GM12878 (cell line): ENCODE data around the gene RPL36. TPM values are rescaled to one million over a fixed set of nuclear protein-coding genes. Genes with fewer than 3 reads are reported as not detected.
A peak's percentile ranks its signal among the peaks of the same experiment; 100 is the strongest.

ENCODE experiments used
- ATAC-seq: fragments of 200-7000 bp; cut with Tn5 transposase; 3 replicates; pipeline ENCODE4 v1.9.1; 2020; ENCODE audit warnings: mild to moderate bottlenecking, moderate library complexity
- BruUV-seq: library from RNA; stranded (reverse); fragments of 400-500 nt; replicated peaks from 2 replicates; lab custom pipeline; 2021; lab: Mats Ljungman, UMichigan
- CTCF ChIA-PET: fragments of 300-600 bp; sonication (Branson Sonifier 250); formaldehyde crosslinking; extraction: SDS; loops from one replicate; lab custom pipeline; 2021; ENCODE audit warnings: inconsistent platforms; lab: Yijun Ruan, JAX
- POLR2A ChIA-PET: fragments of 350-600 bp; formaldehyde crosslinking; extraction: SDS; loops from one replicate; lab custom pipeline; 2021; ENCODE audit warnings: inconsistent platforms; lab: Charles Lee
- RAD21 ChIA-PET: fragments of 300-600 bp; sonication (Branson Sonifier 250); formaldehyde crosslinking; loops from one replicate; lab custom pipeline; 2023; ENCODE audit warnings: antibody characterized with exemption; ENCODE audit not compliant: unreplicated experiment; lab: Charles Lee
- SMC1A ChIA-PET: fragments of 300-600 bp; sonication (Branson Sonifier 250); formaldehyde crosslinking; loops from one replicate; lab custom pipeline; 2023; ENCODE audit not compliant: unreplicated experiment, uncharacterized antibody; lab: Charles Lee
- DNase-seq: peaks from one replicate; pipeline ENCODE4 v3.0.0-alpha.2; 2011; ENCODE audit warnings: low read depth, low spot score
- FAIRE-seq: peaks from 3 replicates; lab custom pipeline; 2011; peaks lifted over from hg19 to GRCh38; lab: Jason Lieb, UNC
- H2AFZ ChIP-seq: 2 replicates; pipeline ENCODE4 v1.6.0; 2011; ENCODE audit warnings: low read depth, low read length, control low read depth; ENCODE audit not compliant: control insufficient read depth
- H3K27ac ChIP-seq: 2 replicates; pipeline ENCODE4 v1.5.1; 2011; ENCODE audit warnings: control low read depth; ENCODE audit not compliant: control insufficient read depth, insufficient read depth
- H3K27me3 ChIP-seq, 2 experiments: replicated peaks in 1 of 2; 2 replicates each; pipeline versions ENCODE4 v1.6.0 to v1.6.1; 2011; ENCODE audit warnings: low read length in 1 of 2; ENCODE audit not compliant: control insufficient read depth in 2 of 2, insufficient read depth in 2 of 2
- H3K36me3 ChIP-seq, 2 experiments: 2 replicates each; pipeline ENCODE4 v1.5.1; 2011; ENCODE audit warnings: low read length in 1 of 2; ENCODE audit not compliant: control insufficient read depth in 2 of 2, insufficient read depth in 2 of 2
- H3K4me1 ChIP-seq: 2 replicates; pipeline ENCODE4 v1.6.1; 2011; ENCODE audit warnings: mild to moderate bottlenecking, low read length, moderate library complexity, mixed read lengths; ENCODE audit not compliant: control insufficient read depth, insufficient read depth
- H3K4me2 ChIP-seq: 2 replicates; pipeline ENCODE4 v1.6.0; 2011; ENCODE audit warnings: control low read depth; ENCODE audit not compliant: control insufficient read depth, insufficient read depth
- H3K4me3 ChIP-seq: fragments of 200-600 bp; sonication (generic); 2 replicates; pipeline ENCODE4 v1.5.1; 2016
- H3K79me2 ChIP-seq: 2 replicates; pipeline ENCODE4 v1.6.0; 2011; ENCODE audit warnings: low read length; ENCODE audit not compliant: control insufficient read depth, insufficient read depth
- H3K9ac ChIP-seq: 2 replicates; pipeline ENCODE4 v1.8.0; 2011; ENCODE audit warnings: low read length, control low read depth, mixed read lengths; ENCODE audit not compliant: control insufficient read depth, insufficient read depth
- H3K9me3 ChIP-seq: replicated peaks from 3 replicates; pipeline ENCODE4 v1.5.1; 2011; ENCODE audit warnings: mild to moderate bottlenecking, low read length; ENCODE audit not compliant: control insufficient read depth, insufficient read depth
- H4K20me1 ChIP-seq: 2 replicates; pipeline ENCODE4 v1.6.0; 2011; ENCODE audit not compliant: control insufficient read depth, insufficient read depth
- ASH2L ChIP-seq: fragments of 300-600, 200-600 bp; sonication (generic); IDR thresholded peaks from 2 replicates; pipeline ENCODE4 v1.6.1; 2017; ENCODE audit warnings: low read depth, mild to moderate bottlenecking, borderline replicate concordance
- BCL11A ChIP-seq: IDR thresholded peaks from 2 replicates; pipeline ENCODE4 v1.6.1; 2011; ENCODE audit warnings: low read depth, low read length
- CHD1 ChIP-seq: IDR thresholded peaks from 2 replicates; pipeline ENCODE4 v1.6.1; 2012; ENCODE audit warnings: low read depth, low read length, improper control_type of control experiment
- POLR2A ChIP-seq: IDR thresholded peaks from 2 replicates; pipeline ENCODE4 v1.6.1; 2011; ENCODE audit warnings: low read depth, mild to moderate bottlenecking, low read length
- TARDBP ChIP-seq: IDR thresholded peaks from 2 replicates; pipeline ENCODE4 v1.6.1; 2016; ENCODE audit warnings: borderline replicate concordance
- TCF7 ChIP-seq: IDR thresholded peaks from 2 replicates; pipeline ENCODE4 v1.6.1; 2014; ENCODE audit warnings: antibody characterized with exemption, borderline replicate concordance
- ZBTB4 ChIP-seq: fragments of 450-650 bp; formaldehyde crosslinking; IDR thresholded peaks from 2 replicates; pipeline ENCODE4 v1.4.0; 2022; ENCODE audit warnings: mild to moderate bottlenecking, moderate library complexity
- ZNF24 ChIP-seq: fragments of 450-650 bp; IDR thresholded peaks from 2 replicates; pipeline ENCODE4 v1.6.1; 2017; ENCODE audit warnings: antibody characterized with exemption, mild to moderate bottlenecking
- WGBS: methylation state at CpG from one replicate; pipeline ENCODE4 v1.1.6; 2016; ENCODE audit warnings: low lambda C conversion rate; ENCODE audit not compliant: insufficient replicate concordance, insufficient coverage; ENCODE audit errors: missing lambda C conversion rate; 5-methylcytosine and 5-hydroxymethylcytosine counted together
- in situ Hi-C: fragments of 300-500 bp; cut with MboI; formaldehyde crosslinking; loops from 9 replicates; pipeline ENCODE4 v1.14.3; 2018; ENCODE audit warnings: mixed read lengths
- intact Hi-C: fragments of 100-400 bp; cut with micrococcal nuclease; formaldehyde crosslinking; loops from one replicate; pipeline ENCODE4 v1.14.2; 2022; ENCODE audit not compliant: unreplicated experiment
- polyA plus RNA-seq, 11 experiments: library from polyadenylated mRNA; depleted of rRNA in 4 of 11; unstranded in 6 of 11; stranded (reverse) in 5 of 11; fragments of >200 nt; fragmentation: Nextera tagmentation in 4 of 11; fragmentation: Illumina TruSeq in 1 of 11; extraction: Ambion mirVana in 4 of 11; extraction: Trizol in 1 of 11; gene quantifications; 1 replicate in 1 of 11; 2 replicates in 10 of 11; pipeline versions ENCODE4 v1.2.1 to v1.2.3, GENCODE V29; 2011 to 2016; ENCODE audit warnings: inconsistent platforms in 2 of 11, missing spikeins in 2 of 11, low read depth in 1 of 11
- total RNA-seq, 4 experiments: library from RNA; depleted of rRNA in 3 of 4; stranded (reverse); fragments of >200 nt in 3 of 4; fragmentation: Illumina TruSeq in 1 of 4; extraction: Trizol in 1 of 4; gene quantifications; 2 replicates each; pipeline versions ENCODE4 v1.2.1 to v1.2.3, GENCODE V29; 2013 to 2021

Gene RPL36
- total and polyA plus RNA-seq, 10 of the 15 experiments (the other 5 are each of a cell fraction or from before 2014, with no cell fraction given): 374 to 4,942 (median 2,053) TPM

DNA sequence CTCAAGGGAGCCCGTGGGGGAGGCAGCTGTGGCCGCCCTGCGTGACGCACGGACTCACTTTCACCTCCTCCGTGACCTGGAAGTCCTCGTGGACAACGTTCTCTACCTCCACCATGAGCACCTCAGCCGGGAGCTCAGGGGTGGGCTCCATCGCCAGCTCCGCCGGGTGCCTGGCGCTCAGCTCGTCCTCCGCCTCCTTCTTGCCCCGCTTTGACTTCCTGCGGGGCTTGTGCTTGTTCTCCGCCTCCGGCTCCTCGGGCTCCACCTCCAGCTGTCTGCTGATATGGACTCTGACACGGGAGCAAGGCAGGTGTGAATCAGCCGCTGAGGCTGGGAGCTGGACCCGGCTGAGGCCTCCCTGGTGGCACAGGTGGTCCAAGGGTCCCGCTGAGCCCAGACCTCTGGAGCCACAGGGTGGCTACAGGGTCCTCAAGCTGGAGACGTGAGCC is 21.6 kb downstream of the RPL36 start:
- BruUV-seq: no TSS peak
- H3K9me3 ChIP-seq: no peaks in the 10 kb centered on the region
- ChIA-PET CTCF (interaction anchor here (1.0 kb wide), 1 partner anchor 22 kb away, joined by 3 read pairs; the partner anchor contains the start of gene RPL36), RAD21 (no interaction called here), POLR2A (no interaction called here), SMC1A (no interaction called here)
- H3K27me3 ChIP-seq: no peaks in the 10 kb centered on the region
- 92% methylated on average over 25 of the region's 25 CpGs for WGBS
- H3K4me3 ChIP-seq: no peak overlapping the region
- H3K27ac ChIP-seq: no peak overlapping the region
- FAIRE-seq: no peak
- TF ChIP-seq CHD1 (no peak), TCF7 (no peak), TARDBP (no peak), BCL11A (no peak), POLR2A (peak; percentile 35; the same call in 1 of the 2 replicates), ZNF24 (no peak), ASH2L (no peak), ZBTB4 (CRISPR knock-in tag) (no peak)
- intact Hi-C loops (no loop called here), in situ Hi-C loops (no loop called here)
- H4K20me1 ChIP-seq: 0 out of 2 replicates have a peak, but pooled peaks cover 3% of the 10 kb centered on the region
- no peak for ATAC-seq
- peaks cover 17% of the 10 kb centered on the region for H3K79me2 ChIP-seq
- no peak for DNase-seq
- no peak overlapping the region for H3K9ac ChIP-seq
- H3K4me1 ChIP-seq: no peaks in the 10 kb centered on the region
- no peak overlapping the region for H2AFZ ChIP-seq
- H3K4me2 ChIP-seq: no peak overlapping the region
- H3K36me3 ChIP-seq: peaks cover 20 to 41% of the 10 kb centered on the region in 2 experiments; a peak in 3 of 4 replicates
